SK-N-SH (cell line): Measurements from ENCODE around the gene STPG2. TPM values are rescaled to one million over a fixed set of nuclear protein-coding genes. Genes with fewer than 3 reads are reported as not detected.

Experiments
- CTCF ChIA-PET: fragments of 300-600, 350-600 bp; formaldehyde crosslinking; extraction: SDS; loops from one replicate; lab custom pipeline; 2021; lab: Yijun Ruan, JAX
- POLR2A ChIA-PET: fragments of 350-600 bp; sonication (Branson Sonifier 250); formaldehyde crosslinking; extraction: SDS; loops from one replicate; lab custom pipeline; 2020; ENCODE audit warnings: antibody characterized with exemption, inconsistent platforms; lab: Yijun Ruan, JAX
- DNase-seq: peaks from one replicate; pipeline ENCODE4 v3.0.0; 2012
- H2AFZ ChIP-seq: fragments of 200-600 bp; sonication (generic); 2 replicates; pipeline ENCODE4 v1.8.1; 2016; ENCODE audit warnings: antibody characterized with exemption, mild to moderate bottlenecking, low read depth
- H3F3A ChIP-seq: fragments of 200-600 bp; sonication (generic); replicated peaks from 2 replicates; pipeline ENCODE3; 2016; ENCODE audit warnings: antibody characterized with exemption, mild to moderate bottlenecking; ENCODE audit not compliant: insufficient read depth
- H3K27ac ChIP-seq, 2 experiments: fragments of 200-500 bp in 1 of 2; fragments of 200-600 bp in 1 of 2; sonication (Bioruptor generic) in 1 of 2; sonication (generic), shearing (Covaris generic) in 1 of 2; 2 replicates each; pipeline versions ENCODE4 v1.5.1 to v1.6.1; 2014 to 2016; ENCODE audit warnings: low read depth in 2 of 2, inconsistent platforms in 1 of 2, low read length in 1 of 2, mild to moderate bottlenecking in 1 of 2, mixed read lengths in 1 of 2
- H3K27me3 ChIP-seq: fragments of 200-600 bp; sonication (generic), shearing (Covaris generic); 2 replicates; pipeline ENCODE4 v1.6.1; 2016; ENCODE audit warnings: mixed run types; ENCODE audit not compliant: insufficient read depth
- H3K36me3 ChIP-seq, 2 experiments: fragments of 200-500 bp in 1 of 2; fragments of 200-600 bp in 1 of 2; sonication (Bioruptor generic) in 1 of 2; sonication (generic) in 1 of 2; replicated peaks in 1 of 2; 2 replicates each; pipeline versions ENCODE3 to v1.5.1; 2014 to 2016; ENCODE audit warnings: low read length in 1 of 2, mild to moderate bottlenecking in 1 of 2; ENCODE audit not compliant: insufficient read depth in 2 of 2, control insufficient read depth in 1 of 2
- H3K4me1 ChIP-seq, 2 experiments: fragments of 200-500 bp in 1 of 2; fragments of 200-600 bp in 1 of 2; sonication (Bioruptor generic) in 1 of 2; sonication (generic), shearing (Covaris generic) in 1 of 2; 2 replicates each; pipeline versions ENCODE4 v1.5.1 to v1.6.1; 2014 to 2016; ENCODE audit warnings: low read depth in 1 of 2, low read length in 1 of 2, mixed run types in 1 of 2; ENCODE audit not compliant: insufficient read depth in 2 of 2, control insufficient read depth in 1 of 2
- H3K4me2 ChIP-seq: fragments of 200-600 bp; sonication (generic), shearing (Covaris generic); 2 replicates; pipeline ENCODE4 v1.6.1; 2017; ENCODE audit warnings: mixed run types
- H3K4me3 ChIP-seq, 2 experiments: fragments of 200-500 bp in 1 of 2; fragments of 200-600 bp in 1 of 2; sonication (Bioruptor generic) in 1 of 2; sonication (generic), shearing (Covaris generic) in 1 of 2; 2 replicates each; pipeline versions ENCODE4 v1.5.1 to v1.8.1; 2014 to 2016; ENCODE audit warnings: low read depth in 2 of 2, inconsistent platforms in 1 of 2, low read length in 1 of 2, mild to moderate bottlenecking in 1 of 2, mixed read lengths in 1 of 2, moderate library complexity in 1 of 2
- H3K79me2 ChIP-seq: fragments of 200-600 bp; sonication (generic); 2 replicates; pipeline ENCODE4 v1.8.1; 2017; ENCODE audit warnings: mild to moderate bottlenecking; ENCODE audit not compliant: insufficient read depth
- H3K9ac ChIP-seq: fragments of 200-600 bp; sonication (generic); 2 replicates; pipeline ENCODE4 v1.6.1; 2017; ENCODE audit warnings: mixed run types
- H3K9me2 ChIP-seq: fragments of 200-600 bp; sonication (generic); 2 replicates; pipeline ENCODE4 v1.6.1; 2017; ENCODE audit warnings: mixed run types
- H3K9me3 ChIP-seq: fragments of 200-600 bp; sonication (generic); 2 replicates; pipeline ENCODE4 v1.6.1; 2017; ENCODE audit warnings: mixed run types, mild to moderate bottlenecking, moderate library complexity
- H4K20me1 ChIP-seq: fragments of 200-600 bp; sonication (generic); 2 replicates; pipeline ENCODE4 v1.6.1; 2017; ENCODE audit warnings: mild to moderate bottlenecking, mixed run types; ENCODE audit not compliant: insufficient read depth
- CHD2 ChIP-seq: fragments of 150-350 bp; IDR thresholded peaks from 2 replicates; pipeline ENCODE4 v1.6.1; 2018; ENCODE audit warnings: low read length; ENCODE audit not compliant: partially characterized antibody
- CTCF ChIP-seq: fragments of 200-600 bp; sonication (generic); IDR thresholded peaks from 2 replicates; pipeline ENCODE4 v1.6.1; 2017; ENCODE audit warnings: antibody characterized with exemption, mild to moderate bottlenecking, moderate library complexity
- FOSL2 ChIP-seq: IDR thresholded peaks from 2 replicates; pipeline ENCODE4 v1.4.0; 2012; ENCODE audit warnings: low read depth, mild to moderate bottlenecking, moderate library complexity, borderline replicate concordance
- IRF3 ChIP-seq: fragments of 150-350 bp; IDR thresholded peaks from 2 replicates; pipeline ENCODE4 v1.6.1; 2016; ENCODE audit warnings: mild to moderate bottlenecking, low read depth, low read length
- MEF2A ChIP-seq: IDR thresholded peaks from 2 replicates; pipeline ENCODE4 v1.4.0; 2012; ENCODE audit warnings: low read depth, borderline replicate concordance
- NFIC ChIP-seq: IDR thresholded peaks from 2 replicates; pipeline ENCODE4 v1.4.0; 2012; ENCODE audit warnings: borderline replicate concordance
- POLR2AphosphoS5 ChIP-seq: IDR thresholded peaks from 2 replicates; pipeline ENCODE4 v1.6.1; 2012; ENCODE audit warnings: low read depth, low read length
- RAD21 ChIP-seq: IDR thresholded peaks from 2 replicates; pipeline ENCODE4 v1.6.1; 2012; ENCODE audit warnings: mild to moderate bottlenecking, low read length
- SIN3A ChIP-seq: IDR thresholded peaks from 2 replicates; pipeline ENCODE4 v1.6.1; 2012; ENCODE audit warnings: low read depth, mild to moderate bottlenecking, low read length, moderate library complexity, borderline replicate concordance
- TEAD4 ChIP-seq: IDR thresholded peaks from 2 replicates; pipeline ENCODE4 v1.4.0; 2012; ENCODE audit warnings: mild to moderate bottlenecking, borderline replicate concordance; ENCODE audit not compliant: insufficient read depth
- USF2 ChIP-seq: fragments of 150-350 bp; IDR thresholded peaks from 2 replicates; pipeline ENCODE4 v1.6.1; 2017; ENCODE audit warnings: antibody characterized with exemption, low read length, low read depth, borderline replicate concordance
- WGBS: methylation state at CpG from one replicate; pipeline ENCODE4 v1.1.6; 2017; ENCODE audit warnings: low lambda C conversion rate; 5-methylcytosine and 5-hydroxymethylcytosine counted together
- polyA plus RNA-seq, 3 experiments: library from polyadenylated mRNA; depleted of rRNA; stranded (reverse); fragments of >200 nt; gene quantifications; 2 replicates each; pipeline ENCODE4 v1.2.3, GENCODE V29; 2012

STPG2 gene
- polyA plus RNA-seq, 1 of the 3 experiments (the other 2 are of a cell fraction), result not detected

GRCh38 chr4:97593248-97593647 lies 550.0 kb downstream of the STPG2 start:
- ChIA-PET CTCF (no interaction called here), POLR2A (no interaction called here)
- WGBS, result 82% methylated on average over 8 of the region's 9 CpGs
- Histone ChIP-seq H3F3A (no peaks in the 10 kb centered on the region), H3K27ac (no peak overlapping the region), H3K9ac (no peak overlapping the region), H3K4me3 (no peak overlapping the region), H4K20me1 (no peaks in the 10 kb centered on the region), H3K27me3 (no peaks in the 10 kb centered on the region), H3K9me2 (no peaks in the 10 kb centered on the region), H2AFZ (no peak overlapping the region), H3K4me1 (no peaks in the 10 kb centered on the region), H3K4me2 (no peak overlapping the region), H3K79me2 (no peaks in the 10 kb centered on the region), H3K36me3 (no peaks in the 10 kb centered on the region), H3K9me3 (no peaks in the 10 kb centered on the region)
- TF ChIP-seq CTCF (no peak), SIN3A (no peak), USF2 (no peak), POLR2AphosphoS5 (no peak), MEF2A (no peak), IRF3 (no peak), NFIC (no peak), TEAD4 (no peak), FOSL2 (no peak), RAD21 (no peak)
- DNase-seq, result peak; percentile 0

- Histone ChIP-seq H2AFZ (no peak overlapping the region), H3K27me3 (no peaks in the 10 kb centered on the region), H3K79me2 (no peaks in the 10 kb centered on the region), H3K4me3 (no peak overlapping the region), H3K4me1 (no peaks in the 10 kb centered on the region), H3K9me2 (no peaks in the 10 kb centered on the region), H3F3A (no peaks in the 10 kb centered on the region), H3K9ac (no peak overlapping the region), H4K20me1 (no peaks in the 10 kb centered on the region), H3K4me2 (no peak overlapping the region), H3K36me3 (no peaks in the 10 kb centered on the region), H3K27ac (no peak overlapping the region), H3K9me3 (no peaks in the 10 kb centered on the region)
- TF ChIP-seq MEF2A (no peak), CHD2 (no peak)
- WGBS, result 33% methylated on average over 4 of the region's 4 CpGs
- ChIA-PET POLR2A (no interaction called here), CTCF (no interaction called here)
- no peak for DNase-seq
These were observed 553.0 kb downstream of the STPG2 start for GRCh38 chr4:97590266-97590665.
